ENCODE data around the gene DUSP7. TPM values are rescaled to one million over a fixed set of nuclear protein-coding genes. Genes with fewer than 3 reads are reported as not detected.

DUSP7 gene
- total RNA-seq, 1 experiment from 2014 or later, result 16.6 TPM

DNA sequence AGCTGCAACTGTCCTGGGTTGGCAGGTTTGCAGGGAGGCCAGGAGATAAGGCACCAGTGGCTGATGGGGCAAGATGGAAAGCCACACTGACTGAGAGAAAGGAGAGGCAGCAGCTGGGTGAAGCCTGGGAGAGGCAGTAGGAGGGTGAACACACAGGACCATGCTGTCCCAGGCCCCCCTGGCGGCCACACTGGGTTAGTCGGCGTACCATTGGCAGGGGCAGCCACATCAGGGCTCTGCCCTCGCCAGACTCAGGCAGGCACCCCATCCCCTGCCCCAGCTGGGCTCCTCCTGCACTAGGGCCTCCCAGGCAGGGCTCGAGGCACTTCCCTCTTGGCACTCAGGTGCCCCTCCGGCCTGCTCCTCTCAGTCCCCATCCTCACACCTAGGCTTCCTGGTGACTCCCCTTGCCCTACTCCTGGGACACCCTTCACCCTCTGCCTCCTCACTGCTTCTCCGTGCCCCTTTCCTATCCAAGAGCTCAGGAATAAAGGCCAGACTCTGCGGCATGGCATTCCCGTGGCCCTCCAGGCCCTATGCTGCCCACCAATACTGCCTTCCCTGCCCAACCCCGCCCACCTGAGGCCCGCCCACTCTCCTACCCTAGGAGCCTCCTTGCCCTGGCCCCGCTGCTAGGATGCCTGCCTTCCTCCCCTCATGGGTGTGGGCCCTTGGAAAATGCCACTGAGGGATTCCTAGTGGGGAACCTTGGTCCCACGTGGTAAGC is 28.7 kb upstream of the DUSP7 start:
- RAD21 ChIA-PET (ENCODE audit: low non-redundant PET in 1 of 2, low total read pairs in 2 of 2, uncharacterized antibody in 2 of 2, unreplicated experiment in 2 of 2), result no interaction called here
- BruUV-seq (replicated peaks), result no TSS peak
- no peak for DNase-seq (ENCODE audit: low read depth, low spot score)
- POLR2A ChIA-PET, result no interaction called here
- no peaks in the 10 kb centered on the region for H3K9me2 ChIP-seq (ENCODE audit: insufficient read depth)
- H3K36me3 ChIP-seq (ENCODE audit: control insufficient read depth in 1 of 2, insufficient read depth in 2 of 2, low read length in 2 of 2), result no peaks in the 10 kb centered on the region
- no peaks in the 10 kb centered on the region for H3K9me3 ChIP-seq (ENCODE audit: control insufficient read depth in 1 of 2, insufficient read depth in 1 of 2, low read depth in 1 of 2, low read length in 2 of 2)
- H3K4me3 ChIP-seq (replicated peaks in 1 of 2; ENCODE audit: low read depth in 1 of 2, low read length in 2 of 2), result no peak overlapping the region
- H4K20me1 ChIP-seq (ENCODE audit: insufficient read depth), result no peaks in the 10 kb centered on the region
- intact Hi-C loops (cut with micrococcal nuclease), result no loop called here
- H3K27me3 ChIP-seq (ENCODE audit: insufficient read depth, low read length), result no peaks in the 10 kb centered on the region
- no peaks in the 10 kb centered on the region for H3K79me2 ChIP-seq (ENCODE audit: insufficient read depth, low read length)
- peak; percentile 69 for ATAC-seq
- no peak overlapping the region for H3K9ac ChIP-seq (ENCODE audit: low read length)
- CTCF ChIA-PET, result no interaction called here
- peaks cover 11 to 26% of the 10 kb centered on the region in 2 experiments; a peak in 3 of 4 replicates for H3K4me1 ChIP-seq (ENCODE audit: control insufficient read depth in 1 of 2, insufficient read depth in 2 of 2, low read length in 2 of 2)
- no peak overlapping the region for H2AFZ ChIP-seq (ENCODE audit: low read depth, low read length, poor library complexity, severe bottlenecking)
- H3K27ac ChIP-seq (ENCODE audit: low read depth, low read length), result no peak overlapping the region
- TF ChIP-seq ATF3 (IDR thresholded peaks at IDR 0.05), result no peak
- no peak overlapping the region for H3K4me2 ChIP-seq (ENCODE audit: low read length)

DNA sequence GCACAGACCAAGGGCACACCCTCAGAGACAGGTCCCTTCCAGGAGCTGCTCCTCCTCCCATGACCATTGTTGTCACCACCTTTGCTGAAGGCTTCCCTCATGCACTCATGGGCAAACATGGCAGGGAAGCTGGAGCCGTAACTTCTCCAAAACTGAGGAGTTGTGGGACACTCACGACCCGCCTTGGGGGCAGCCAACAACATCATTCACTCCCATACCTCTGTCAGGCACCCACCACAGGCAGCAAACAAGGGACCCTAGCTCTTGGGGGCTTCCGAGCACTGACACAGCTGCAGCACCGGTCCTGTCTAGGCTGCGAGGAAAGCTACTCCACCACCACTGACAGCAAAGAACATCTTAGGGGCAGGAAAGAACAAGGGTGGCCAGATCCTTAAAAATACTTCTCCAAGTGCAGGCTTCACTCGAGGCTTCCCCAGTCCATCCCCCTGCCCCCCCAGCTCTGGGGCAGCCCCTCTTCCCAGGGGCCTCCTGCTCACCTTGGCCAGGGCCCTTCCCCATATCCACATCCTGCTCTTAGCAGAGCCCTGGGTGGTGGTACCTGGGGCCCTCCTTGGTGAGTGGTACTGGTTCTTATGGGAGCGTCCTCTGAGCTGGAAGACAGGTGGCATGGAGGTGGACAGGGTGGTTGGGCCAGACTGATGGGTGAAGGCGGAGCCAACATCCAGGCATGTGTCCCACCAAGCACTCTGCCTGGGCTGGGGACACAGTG is 28.0 kb upstream of the DUSP7 start:
- Histone ChIP-seq H4K20me1 (ENCODE audit: insufficient read depth) (no peaks in the 10 kb centered on the region), H3K36me3 (ENCODE audit: control insufficient read depth in 1 of 2, insufficient read depth in 2 of 2, low read length in 2 of 2) (no peaks in the 10 kb centered on the region), H2AFZ (ENCODE audit: low read depth, low read length, poor library complexity, severe bottlenecking) (no peak overlapping the region), H3K4me3 (replicated peaks in 1 of 2; ENCODE audit: low read depth in 1 of 2, low read length in 2 of 2) (no peak overlapping the region), H3K4me2 (ENCODE audit: low read length) (no peak overlapping the region), H3K9me3 (ENCODE audit: control insufficient read depth in 1 of 2, insufficient read depth in 1 of 2, low read depth in 1 of 2, low read length in 2 of 2) (no peaks in the 10 kb centered on the region), H3K27ac (ENCODE audit: low read depth, low read length) (no peak overlapping the region), H3K79me2 (ENCODE audit: insufficient read depth, low read length) (no peaks in the 10 kb centered on the region), H3K9me2 (ENCODE audit: insufficient read depth) (no peaks in the 10 kb centered on the region), H3K9ac (ENCODE audit: low read length) (no peak overlapping the region), H3K27me3 (ENCODE audit: insufficient read depth, low read length) (no peaks in the 10 kb centered on the region), H3K4me1 (ENCODE audit: control insufficient read depth in 1 of 2, insufficient read depth in 2 of 2, low read length in 2 of 2) (peaks cover 4 to 18% of the 10 kb centered on the region in 2 experiments; a peak in 3 of 4 replicates)
- intact Hi-C loops (cut with micrococcal nuclease), result no loop called here
- TF ChIP-seq, protein P1, sequence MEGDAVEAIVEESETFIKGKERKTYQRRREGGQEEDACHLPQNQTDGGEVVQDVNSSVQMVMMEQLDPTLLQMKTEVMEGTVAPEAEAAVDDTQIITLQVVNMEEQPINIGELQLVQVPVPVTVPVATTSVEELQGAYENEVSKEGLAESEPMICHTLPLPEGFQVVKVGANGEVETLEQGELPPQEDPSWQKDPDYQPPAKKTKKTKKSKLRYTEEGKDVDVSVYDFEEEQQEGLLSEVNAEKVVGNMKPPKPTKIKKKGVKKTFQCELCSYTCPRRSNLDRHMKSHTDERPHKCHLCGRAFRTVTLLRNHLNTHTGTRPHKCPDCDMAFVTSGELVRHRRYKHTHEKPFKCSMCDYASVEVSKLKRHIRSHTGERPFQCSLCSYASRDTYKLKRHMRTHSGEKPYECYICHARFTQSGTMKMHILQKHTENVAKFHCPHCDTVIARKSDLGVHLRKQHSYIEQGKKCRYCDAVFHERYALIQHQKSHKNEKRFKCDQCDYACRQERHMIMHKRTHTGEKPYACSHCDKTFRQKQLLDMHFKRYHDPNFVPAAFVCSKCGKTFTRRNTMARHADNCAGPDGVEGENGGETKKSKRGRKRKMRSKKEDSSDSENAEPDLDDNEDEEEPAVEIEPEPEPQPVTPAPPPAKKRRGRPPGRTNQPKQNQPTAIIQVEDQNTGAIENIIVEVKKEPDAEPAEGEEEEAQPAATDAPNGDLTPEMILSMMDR (IDR thresholded peaks at IDR 0.05 in 2 of 3, conservative IDR thresholded peaks at IDR 0.05 in 1 of 3; ENCODE audit: borderline replicate concordance in 1 of 3, insufficient read depth in 1 of 3, low read depth in 2 of 3, low read length in 2 of 3), result no peak
- TF ChIP-seq ZNF274 (IDR thresholded peaks at IDR 0.05; ENCODE audit: low read depth, low read length) (no peak), ZBTB33 (IDR thresholded peaks at IDR 0.05; ENCODE audit: extremely low read depth, insufficient replicate concordance, low read length) (no peak), POLR2AphosphoS5 (IDR thresholded peaks at IDR 0.05; ENCODE audit: low read depth, low read length) (no peak), TCF7L2 (IDR thresholded peaks at IDR 0.05; ENCODE audit: borderline replicate concordance, extremely low read depth, insufficient read depth, insufficient read length) (no peak), ZFX (IDR thresholded peaks at IDR 0.05) (no peak), CEBPB (IDR thresholded peaks at IDR 0.05; ENCODE audit: low read depth) (no peak), JUND (IDR thresholded peaks at IDR 0.05) (no peak), ELF1 (IDR thresholded peaks at IDR 0.05; ENCODE audit: borderline replicate concordance, low read depth) (no peak), SRF (IDR thresholded peaks at IDR 0.05; ENCODE audit: low read depth) (no peak), ATF3 (IDR thresholded peaks at IDR 0.05) (no peak)
- CTCF ChIA-PET, result no interaction called here
- BruUV-seq (replicated peaks), result no TSS peak
- peak; percentile 15; the same call in 1 of the 2 replicates for ATAC-seq
- POLR2A ChIA-PET, result no interaction called here
- DNase-seq (ENCODE audit: low read depth, low spot score), result no peak
- RAD21 ChIA-PET (ENCODE audit: low non-redundant PET in 1 of 2, low total read pairs in 2 of 2, uncharacterized antibody in 2 of 2, unreplicated experiment in 2 of 2), result no interaction called here

All from HCT116 (cell line).